ENCODE measurements around the gene CDHR3. TPM values are rescaled to one million over a fixed set of nuclear protein-coding genes. Genes with fewer than 3 reads are reported as not detected.

The CDHR3 gene
- total and polyA plus RNA-seq, 10 of the 15 experiments (the other 5 are each of a cell fraction or from before 2014, with no cell fraction given), result 0.06 to 0.11 TPM; not detected in 8

DNA sequence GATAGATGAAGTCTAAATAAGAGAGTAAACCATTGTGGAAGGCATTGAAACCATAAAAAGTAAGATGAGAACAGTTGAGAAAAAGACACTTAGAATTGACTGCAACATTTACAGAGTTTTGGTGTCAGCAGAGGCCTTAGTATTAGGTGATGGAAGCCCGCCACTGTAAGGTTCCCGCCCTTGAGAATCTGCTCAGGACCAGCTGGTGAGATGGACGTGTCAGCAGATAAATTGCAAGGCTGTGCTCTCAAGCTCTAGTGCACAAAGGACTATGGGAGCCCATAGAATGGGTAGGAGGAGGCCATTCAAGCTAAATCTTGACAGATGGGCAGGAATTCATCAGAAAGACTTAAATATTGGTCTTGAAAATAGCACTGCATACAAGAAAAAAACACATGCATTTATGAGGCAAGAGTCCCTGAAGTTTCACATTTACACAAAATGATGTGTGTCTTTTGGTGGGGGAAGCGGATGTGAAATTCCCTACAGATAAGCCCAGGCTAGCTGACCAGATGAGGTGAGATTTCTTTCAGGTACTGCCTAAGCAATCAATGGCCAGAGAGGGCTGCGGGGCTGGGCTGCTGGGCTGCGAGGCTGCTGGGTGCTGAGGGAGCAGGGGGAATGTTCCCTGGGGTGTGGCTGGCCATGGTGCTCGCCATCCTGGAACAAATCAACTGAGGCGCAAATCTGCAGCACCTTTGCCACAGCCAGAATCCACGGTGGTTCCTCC, 106.6 kb downstream of the CDHR3 start:
- in situ Hi-C loops (cut with MboI), result no loop called here
- peak; percentile 5 for ATAC-seq
- CTCF ChIA-PET, result interaction anchor here (4.0 to 5.7 kb wide), 4 partner anchors 12 to 85 kb away, joined by 24 to 67 read pairs (median 38); no protein-coding TSS in a partner anchor
- Histone ChIP-seq H3K36me3 (ENCODE audit: control insufficient read depth in 2 of 2, insufficient read depth in 2 of 2, low read length in 1 of 2) (no peaks in the 10 kb centered on the region), H3K4me3 (no peak overlapping the region), H2AFZ (ENCODE audit: control insufficient read depth, low read depth, low read length) (no peak overlapping the region; the same call in 1 of the 2 replicates), H3K9me3 (replicated peaks; ENCODE audit: control insufficient read depth, insufficient read depth, low read length) (no peaks in the 10 kb centered on the region), H3K27me3 (replicated peaks in 1 of 2; ENCODE audit: control insufficient read depth in 2 of 2, insufficient read depth in 2 of 2, low read length in 1 of 2) (no peaks in the 10 kb centered on the region), H4K20me1 (ENCODE audit: control insufficient read depth, insufficient read depth) (no peaks in the 10 kb centered on the region), H3K79me2 (ENCODE audit: control insufficient read depth, insufficient read depth, low read length) (no peaks in the 10 kb centered on the region; the same call in 1 of the 2 replicates), H3K9ac (ENCODE audit: control insufficient read depth, insufficient read depth, low read length) (no peak overlapping the region), H3K4me1 (ENCODE audit: control insufficient read depth, insufficient read depth, low read length) (peaks cover 53% of the 10 kb centered on the region), H3K27ac (ENCODE audit: control insufficient read depth, insufficient read depth) (peak overlapping the region; percentile 98), H3K4me2 (ENCODE audit: control insufficient read depth, insufficient read depth) (peak overlapping the region; percentile 93)
- no peak for TF ChIP-seq ESRRA (IDR thresholded peaks at IDR 0.05; ENCODE audit: low read length)
- TF ChIP-seq EED (IDR thresholded peaks at IDR 0.05; ENCODE audit: low read depth), result peak; percentile 54
- TF ChIP-seq CREM (IDR thresholded peaks at IDR 0.05; ENCODE audit: low read depth), result peak; percentile 7; the same call in 1 of the 2 replicates
- WGBS (ENCODE audit: insufficient coverage, insufficient replicate concordance, low lambda C conversion rate, missing lambda C conversion rate), result 31% methylated on average over 9 of the region's 9 CpGs
- RAD21 ChIA-PET (ENCODE audit: unreplicated experiment), result interaction anchor here (1.0 to 8.3 kb wide), 3 partner anchors 11 to 42 kb away, joined by 3 to 118 read pairs (median 57); partner anchors contain the start of gene SYPL1
- DNase-seq (ENCODE audit: low read depth, low spot score), result no peak
- intact Hi-C loops (cut with micrococcal nuclease; ENCODE audit: unreplicated experiment), result no loop called here
- no peak for FAIRE-seq
- POLR2A ChIA-PET, result interaction anchor here (0.8 to 5.1 kb wide), 4 partner anchors 11 to 86 kb away, joined by 3 to 56 read pairs (median 34); partner anchors contain the start of gene SYPL1
- SMC1A ChIA-PET (ENCODE audit: uncharacterized antibody, unreplicated experiment), result interaction anchor here (1.0 to 10.3 kb wide), 7 partner anchors 11 to 91 kb away, joined by 3 to 164 read pairs (median 70); partner anchors contain the start of gene SYPL1
- no TSS peak for BruUV-seq (replicated peaks)

GRCh38 chr7:106070201-106070551, 107.1 kb downstream of the CDHR3 start:
- H3K79me2 ChIP-seq (ENCODE audit: control insufficient read depth, insufficient read depth, low read length), result no peaks in the 10 kb centered on the region; the same call in 1 of the 2 replicates
- 87% methylated on average over 5 of the region's 5 CpGs for WGBS (ENCODE audit: insufficient coverage, insufficient replicate concordance, low lambda C conversion rate, missing lambda C conversion rate)
- in situ Hi-C loops (cut with MboI) (no loop called here), intact Hi-C loops (cut with micrococcal nuclease; ENCODE audit: unreplicated experiment) (no loop called here)
- no peak overlapping the region for H2AFZ ChIP-seq (ENCODE audit: control insufficient read depth, low read depth, low read length)
- no peak overlapping the region for H3K4me3 ChIP-seq
- ChIA-PET CTCF (interaction anchor here (3.3 to 5.7 kb wide), 5 partner anchors 9 to 84 kb away, joined by 11 to 67 read pairs (median 27); no protein-coding TSS in a partner anchor), POLR2A (interaction anchor here (0.6 to 5.1 kb wide), 5 partner anchors 11 to 1265 kb away, joined by 3 to 56 read pairs (median 20); partner anchors contain the start of gene SYPL1), SMC1A (ENCODE audit: uncharacterized antibody, unreplicated experiment) (interaction anchor here (1.1 to 10.3 kb wide), 6 partner anchors 11 to 90 kb away, joined by 3 to 164 read pairs (median 74); partner anchors contain the start of gene SYPL1), RAD21 (ENCODE audit: unreplicated experiment) (interaction anchor here (1.0 to 8.3 kb wide), 3 partner anchors 11 to 42 kb away, joined by 3 to 118 read pairs (median 57); partner anchors contain the start of gene SYPL1)
- BruUV-seq (replicated peaks), result no TSS peak
- no peaks in the 10 kb centered on the region for H3K36me3 ChIP-seq (ENCODE audit: control insufficient read depth in 2 of 2, insufficient read depth in 2 of 2, low read length in 1 of 2)
- peaks cover 57% of the 10 kb centered on the region for H3K4me1 ChIP-seq (ENCODE audit: control insufficient read depth, insufficient read depth, low read length)
- H3K27me3 ChIP-seq (replicated peaks in 1 of 2; ENCODE audit: control insufficient read depth in 2 of 2, insufficient read depth in 2 of 2, low read length in 1 of 2), result no peaks in the 10 kb centered on the region
- H3K9ac ChIP-seq (ENCODE audit: control insufficient read depth, insufficient read depth, low read length), result no peak overlapping the region
- H3K27ac ChIP-seq (ENCODE audit: control insufficient read depth, insufficient read depth), result peak overlapping the region; percentile 98
- DNase-seq (ENCODE audit: low read depth, low spot score) (no peak), ATAC-seq (peak; percentile 1), FAIRE-seq (no peak)
- peak overlapping the region; percentile 93 for H3K4me2 ChIP-seq (ENCODE audit: control insufficient read depth, insufficient read depth)
- H3K9me3 ChIP-seq (replicated peaks; ENCODE audit: control insufficient read depth, insufficient read depth, low read length), result no peaks in the 10 kb centered on the region
- H4K20me1 ChIP-seq (ENCODE audit: control insufficient read depth, insufficient read depth), result no peaks in the 10 kb centered on the region
- no peak for TF ChIP-seq E4F1 (IDR thresholded peaks at IDR 0.05; ENCODE audit: borderline replicate concordance, partially characterized antibody)
- TF ChIP-seq CBX5 (IDR thresholded peaks at IDR 0.05; ENCODE audit: low read depth), result no peak
- TF ChIP-seq CBX3 (IDR thresholded peaks at IDR 0.05; ENCODE audit: borderline replicate concordance, low read depth), result no peak
- no peak for TF ChIP-seq BCL3 (IDR thresholded peaks at IDR 0.05; ENCODE audit: borderline replicate concordance, insufficient read depth, low read depth, low read length, poor library complexity, severe bottlenecking)
- TF ChIP-seq IKZF2 (IDR thresholded peaks at IDR 0.05), result no peak
- TF ChIP-seq ZNF217 (IDR thresholded peaks at IDR 0.05), result no peak
- TF ChIP-seq EED (IDR thresholded peaks at IDR 0.05; ENCODE audit: low read depth), result no peak
- no peak for TF ChIP-seq HCFC1 (IDR thresholded peaks at IDR 0.05; ENCODE audit: low read length)

All from GM12878 (cell line).